HG02884 (cell line): ENCODE data around the gene TNIP2.
"Not testable (repeated sequence)": the region's sequence is repeated elsewhere in the genome, so short reads cannot be mapped to it uniquely, and the experiment has no call there.

Experiments
- ATAC-seq: cut with Tn5 transposase; IDR thresholded peaks from one replicate; pipeline ENCODE4 v1.9.1; 2021; ENCODE audit warnings: mild to moderate bottlenecking, moderate library complexity; ENCODE audit not compliant: unreplicated experiment

The TNIP2 gene

GRCh38 chr4:2771264-2771663, 15.1 kb upstream of the TNIP2 start:
- no peak for ATAC-seq

GRCh38 chr4:2768921-2769336, 12.8 kb upstream of the TNIP2 start:
- ATAC-seq = no peak

DNA sequence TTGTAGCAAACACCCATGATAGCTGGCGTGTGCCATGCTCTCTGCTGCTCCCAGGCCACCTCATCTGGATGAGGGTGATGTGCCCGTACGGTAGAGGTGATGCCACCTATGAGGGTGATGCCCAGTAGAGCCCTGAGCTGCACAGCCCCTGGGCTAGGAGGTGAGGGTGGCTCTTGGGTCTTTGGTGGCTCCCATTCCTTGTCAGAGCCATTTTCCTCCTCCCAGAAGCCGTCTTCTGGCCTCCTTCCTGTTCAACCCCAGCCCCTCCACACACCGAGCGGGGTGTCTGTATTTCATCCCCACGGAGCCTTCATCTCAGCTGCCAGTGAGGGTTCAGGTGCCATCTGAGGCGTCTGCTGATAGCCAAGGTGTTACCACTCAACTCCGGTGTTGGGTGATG, 12.0 kb upstream of the TNIP2 start:
- no peak for ATAC-seq

- no peak for ATAC-seq
Observed at GRCh38 chr4:2767705-2768074, 11.6 kb upstream of the TNIP2 start.

GRCh38 chr4:2767046-2767704, 11.0 kb upstream of the TNIP2 start:
- ATAC-seq = no peak

- no peak for ATAC-seq
Observed at GRCh38 chr4:2765832-2766526, 9.8 kb upstream of the TNIP2 start.

DNA sequence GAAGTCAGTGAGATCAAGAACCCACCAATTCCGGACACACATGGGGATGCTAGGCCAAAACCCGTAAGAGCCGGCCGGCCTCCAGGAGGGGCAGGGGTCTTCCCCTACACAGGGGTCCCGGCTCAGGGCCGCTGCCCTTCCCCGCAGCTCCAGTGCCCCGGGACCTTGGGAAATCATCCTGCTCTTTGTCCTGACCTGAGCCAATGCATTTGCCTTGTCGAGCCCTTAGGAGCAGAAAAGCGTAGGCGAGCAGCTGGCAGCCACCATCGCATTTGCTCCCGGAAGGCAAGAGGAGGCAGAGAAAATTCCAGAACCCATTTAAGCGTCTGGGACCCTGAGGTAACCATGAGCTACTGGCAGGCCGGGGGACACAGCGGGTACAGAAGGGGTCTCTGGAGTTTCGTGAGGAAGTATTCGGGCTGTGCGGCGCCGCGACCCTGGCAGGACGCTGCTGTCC, 7.4 kb upstream of the TNIP2 start:
- no peak for ATAC-seq

DNA sequence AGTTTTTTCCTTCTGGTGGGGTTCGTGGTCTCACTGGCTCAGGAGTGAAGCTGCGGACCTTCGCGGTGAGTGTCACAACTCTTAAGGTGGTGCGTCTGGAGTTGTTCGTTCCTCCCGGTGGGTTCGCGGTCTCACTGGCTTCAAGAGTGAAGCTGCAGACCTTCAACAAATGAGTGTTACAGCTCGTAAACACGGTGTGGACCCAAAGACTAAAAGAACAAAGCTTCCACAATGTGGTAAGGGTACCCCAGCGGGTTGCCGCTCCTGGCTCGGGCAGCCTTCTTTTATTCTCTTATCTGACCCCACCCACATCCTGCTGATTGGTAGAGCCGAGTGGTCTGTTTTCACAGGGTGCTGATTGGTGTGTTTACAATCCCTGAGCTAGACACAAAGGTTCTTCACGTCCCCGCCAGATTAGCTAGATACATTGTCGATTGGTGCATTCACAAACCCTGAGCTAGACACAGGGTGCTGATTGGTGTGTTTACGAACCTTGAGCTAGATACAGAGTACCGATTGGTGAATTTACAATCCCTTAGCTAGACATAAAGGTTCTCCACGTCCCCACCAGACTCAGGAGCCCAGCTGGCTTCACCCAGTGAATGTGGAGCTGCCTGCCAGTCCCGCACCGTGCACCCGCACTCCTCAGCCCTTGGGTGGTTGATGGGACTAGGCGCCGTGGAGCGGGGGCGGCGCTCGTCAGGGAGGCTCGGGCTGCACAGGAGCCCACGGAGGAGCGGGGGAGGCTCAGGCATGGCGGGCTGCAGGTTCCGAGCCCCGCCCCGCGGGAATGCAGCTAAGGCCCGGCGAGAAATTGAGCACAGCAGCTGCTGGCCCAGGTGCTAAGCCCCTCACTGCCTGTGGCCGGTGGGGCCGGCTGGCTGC, 6.6 kb upstream of the TNIP2 start:
- not testable (repeated sequence) for ATAC-seq

DNA sequence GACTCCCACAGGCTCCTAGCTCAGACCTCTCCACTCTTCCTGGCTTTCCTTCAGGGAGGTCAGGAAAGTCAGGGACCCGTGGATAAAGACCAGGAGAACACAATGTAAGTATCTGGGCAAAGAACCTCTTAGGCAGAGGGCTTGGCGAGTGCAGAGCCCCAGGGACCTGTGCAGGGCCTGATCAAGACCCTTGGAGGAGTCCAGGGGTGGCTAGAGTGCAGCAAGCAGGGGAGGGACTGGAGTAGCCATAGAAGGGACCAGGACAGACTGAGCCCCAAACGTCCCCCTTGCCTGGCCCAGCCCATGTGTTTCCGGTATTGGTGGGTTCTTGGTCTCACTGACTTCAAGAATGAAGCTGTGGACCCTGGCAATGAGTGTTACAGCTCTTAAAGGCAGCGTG, 5.9 kb upstream of the TNIP2 start:
- ATAC-seq = no peak

- no peak for ATAC-seq
Observed at GRCh38 chr4:2761035-2761923, 5.1 kb upstream of the TNIP2 start.

- ATAC-seq = no peak
Observed at GRCh38 chr4:2757426-2757825, 1.3 kb upstream of the TNIP2 start.

DNA sequence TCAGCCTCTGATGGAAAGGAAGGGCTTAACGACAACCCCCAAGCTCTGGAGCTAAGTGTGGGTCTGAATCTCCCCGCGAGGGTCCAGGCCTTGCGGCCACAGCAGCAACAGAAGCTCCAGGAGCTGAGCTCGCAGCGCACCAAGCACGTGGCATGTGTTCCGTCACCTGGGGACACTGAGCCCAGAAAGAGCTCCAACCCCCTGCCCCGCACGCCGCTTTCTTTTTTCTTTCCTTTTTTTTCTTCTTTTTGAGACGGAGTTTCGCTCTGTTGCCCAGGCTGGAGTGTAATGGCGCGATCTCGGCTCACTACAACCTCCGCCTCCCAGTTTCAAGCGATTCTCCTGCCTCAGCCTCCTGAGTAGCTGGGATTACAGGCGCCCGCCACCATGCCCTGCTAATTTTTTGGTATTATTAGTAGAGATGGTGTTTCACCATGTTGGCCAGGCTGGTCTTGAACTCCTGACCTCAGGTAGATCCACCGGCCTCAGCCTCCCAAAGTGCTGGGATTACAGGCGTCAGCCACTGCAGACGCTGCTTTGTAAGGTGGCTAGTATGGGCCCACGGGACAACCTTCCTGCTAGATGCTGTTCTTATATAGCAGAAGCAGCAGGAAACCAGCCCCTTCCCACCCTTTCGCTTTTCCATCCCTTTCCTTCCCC, 685 bp upstream of the TNIP2 start:
- no peak for ATAC-seq

DNA sequence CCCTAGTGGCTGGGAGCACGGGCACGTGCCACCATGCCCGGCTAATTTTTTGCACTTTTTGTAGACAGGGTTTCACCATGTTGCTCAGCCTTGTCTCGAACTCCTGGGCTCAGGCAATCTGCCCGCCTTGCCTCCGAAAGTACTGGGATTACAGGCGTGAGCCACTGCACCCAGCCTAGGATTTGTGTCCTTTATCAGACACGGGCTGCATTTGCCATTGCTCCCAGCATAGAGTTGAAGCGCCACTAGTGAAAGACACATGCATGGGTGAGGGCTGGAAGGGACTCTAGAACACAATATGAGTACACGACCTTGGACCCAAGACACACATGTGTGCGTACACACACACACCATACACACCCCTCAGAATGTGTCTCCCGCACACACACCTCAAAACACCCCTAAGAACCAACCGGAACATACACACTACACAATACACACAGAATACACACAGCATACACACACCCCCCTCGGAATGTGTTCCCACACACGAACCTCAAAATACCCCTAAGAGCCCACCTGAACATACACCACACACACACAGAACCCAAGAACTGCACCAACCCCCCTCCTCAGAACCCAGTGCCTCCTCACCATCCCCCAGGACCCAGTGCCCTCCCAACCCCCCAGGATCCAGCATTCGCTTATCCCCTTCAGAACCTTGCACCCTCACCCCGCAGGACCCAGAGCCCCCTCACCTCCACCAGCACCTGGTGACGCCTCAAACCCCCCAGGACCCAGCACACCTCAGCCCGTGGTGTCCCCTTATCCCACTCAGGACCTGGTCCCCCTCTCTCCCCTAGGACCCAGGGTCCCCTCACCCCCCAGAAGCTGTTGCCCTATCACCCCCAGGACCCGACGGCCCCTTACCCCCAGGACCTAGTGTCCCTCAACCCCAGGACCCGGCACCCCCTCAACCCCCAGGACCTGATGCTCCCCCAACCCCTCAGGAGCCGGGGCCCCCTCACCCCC, 1.0 kb downstream of the TNIP2 start:
- no peak for ATAC-seq

GRCh38 chr4:2753436-2753835, 2.7 kb downstream of the TNIP2 start:
- no peak for ATAC-seq

DNA sequence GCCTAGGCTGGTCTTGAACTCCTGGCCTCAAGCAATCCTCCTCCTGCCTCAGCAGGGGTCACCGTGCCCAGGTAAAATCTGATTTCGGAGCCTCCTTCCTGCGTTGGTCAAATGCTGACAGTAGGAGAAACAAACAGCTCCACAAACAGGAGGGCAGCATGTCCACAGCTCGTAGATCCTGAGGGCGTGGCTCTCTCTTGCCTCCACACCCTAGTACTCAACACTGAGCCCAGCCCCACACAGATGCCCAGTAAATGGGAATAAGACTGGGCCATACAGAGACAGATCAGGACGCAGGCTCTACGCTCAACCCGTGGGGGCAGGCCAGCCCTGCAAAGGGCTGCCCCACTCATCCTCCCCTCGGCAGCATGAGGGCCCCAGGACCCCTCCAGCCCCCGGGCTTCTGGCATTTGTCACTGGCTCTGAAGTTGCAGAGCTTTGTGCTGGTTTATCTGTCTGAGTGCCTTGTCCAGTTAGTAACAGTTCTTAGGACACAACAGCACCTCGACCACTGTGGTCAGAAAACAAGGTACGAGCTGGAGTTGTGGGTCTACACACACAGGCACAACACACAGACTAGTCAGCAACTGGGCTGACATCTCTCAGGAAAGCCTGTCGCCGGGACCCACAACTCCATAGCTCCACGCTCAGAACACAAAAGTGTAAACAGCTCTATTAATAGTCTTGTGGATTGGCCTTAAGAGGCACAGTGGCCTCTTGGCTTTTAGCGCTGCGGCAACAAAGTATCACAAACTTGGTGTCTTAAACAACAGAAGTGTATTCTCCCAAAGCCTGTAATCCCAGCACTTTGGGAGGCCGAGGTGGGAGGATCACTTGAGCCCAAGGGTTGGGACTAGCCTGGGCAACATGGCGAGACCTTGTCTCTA, 5.2 kb downstream of the TNIP2 start:
- no peak for ATAC-seq

DNA sequence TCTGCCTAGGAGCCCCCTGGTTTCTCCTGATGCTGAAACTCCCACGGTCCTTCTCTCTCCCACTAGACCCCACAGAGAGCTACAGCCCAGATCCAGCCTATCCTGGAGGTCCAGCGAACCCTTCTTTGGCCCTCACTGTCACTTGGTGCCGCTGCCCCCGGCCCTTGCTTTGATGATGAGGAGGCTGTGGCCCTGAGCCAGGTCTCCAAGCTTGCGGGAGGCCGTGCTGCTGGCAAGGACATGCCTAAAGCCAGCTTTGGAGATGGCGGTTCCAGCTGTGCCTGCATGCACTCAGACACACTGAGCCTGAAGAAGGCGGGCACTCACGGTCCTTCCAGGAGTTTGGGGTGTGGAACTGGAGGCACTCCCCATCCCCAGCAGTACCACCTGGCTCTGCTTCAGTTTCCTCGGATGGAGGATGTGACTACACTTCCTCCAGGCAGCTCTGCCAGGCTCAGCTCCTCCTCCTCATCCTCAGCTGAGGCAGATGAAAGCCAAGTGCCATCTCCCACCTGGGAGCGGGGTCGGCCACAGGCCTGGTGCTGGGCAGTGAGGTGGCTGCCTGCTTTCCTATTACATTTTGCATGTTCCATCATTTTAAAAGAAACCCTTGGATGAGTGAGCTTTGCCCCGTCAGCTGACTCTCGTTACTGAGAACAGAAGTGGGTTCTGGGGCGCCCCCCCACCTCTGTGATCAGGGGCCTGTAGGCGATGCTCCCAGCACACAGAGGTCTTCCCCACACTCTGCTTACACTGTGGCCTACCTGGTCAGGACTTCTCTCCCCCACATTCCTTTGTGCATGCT, 9.0 kb downstream of the TNIP2 start:
- no peak for ATAC-seq
